ENCODE results near the gene ZNF470. TPM values are rescaled to one million over a fixed set of nuclear protein-coding genes. Genes with fewer than 3 reads are reported as not detected.

The ZNF470 gene
- total and polyA plus RNA-seq, 2 of the 13 experiments (the other 11 are each of a cell fraction or from before 2014, with no cell fraction given) = not detected

DNA sequence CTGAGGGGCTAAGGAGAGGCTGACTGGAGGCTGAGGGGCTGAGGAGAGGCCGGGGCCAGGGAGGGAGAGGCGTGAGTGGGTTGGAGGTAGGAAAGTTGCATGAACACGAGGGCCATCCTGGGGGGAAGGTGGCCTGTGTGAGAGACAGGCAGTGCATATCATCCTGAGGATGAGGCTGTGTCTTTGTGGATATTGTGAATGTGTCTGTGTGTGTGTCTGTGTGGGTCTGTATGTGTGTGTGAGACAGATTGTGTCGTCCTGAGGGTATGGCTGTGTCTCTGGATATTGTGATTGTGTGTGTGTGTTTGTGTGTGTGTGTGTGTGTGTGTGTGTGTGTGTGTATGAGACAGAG lies 28.3 kb downstream of the ZNF470 start (continued):
- TF ChIP-seq, protein P1, sequence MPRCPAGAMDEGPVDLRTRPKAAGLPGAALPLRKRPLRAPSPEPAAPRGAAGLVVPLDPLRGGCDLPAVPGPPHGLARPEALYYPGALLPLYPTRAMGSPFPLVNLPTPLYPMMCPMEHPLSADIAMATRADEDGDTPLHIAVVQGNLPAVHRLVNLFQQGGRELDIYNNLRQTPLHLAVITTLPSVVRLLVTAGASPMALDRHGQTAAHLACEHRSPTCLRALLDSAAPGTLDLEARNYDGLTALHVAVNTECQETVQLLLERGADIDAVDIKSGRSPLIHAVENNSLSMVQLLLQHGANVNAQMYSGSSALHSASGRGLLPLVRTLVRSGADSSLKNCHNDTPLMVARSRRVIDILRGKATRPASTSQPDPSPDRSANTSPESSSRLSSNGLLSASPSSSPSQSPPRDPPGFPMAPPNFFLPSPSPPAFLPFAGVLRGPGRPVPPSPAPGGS (CRISPR knock-in tag; IDR thresholded peaks at IDR 0.05) = 0 out of 2 replicates have a peak, but pooled peaks have one; percentile 19
- no peak for TF ChIP-seq NKX3-1 (CRISPR knock-in tag; IDR thresholded peaks at IDR 0.05)
- TF ChIP-seq, protein P2, sequence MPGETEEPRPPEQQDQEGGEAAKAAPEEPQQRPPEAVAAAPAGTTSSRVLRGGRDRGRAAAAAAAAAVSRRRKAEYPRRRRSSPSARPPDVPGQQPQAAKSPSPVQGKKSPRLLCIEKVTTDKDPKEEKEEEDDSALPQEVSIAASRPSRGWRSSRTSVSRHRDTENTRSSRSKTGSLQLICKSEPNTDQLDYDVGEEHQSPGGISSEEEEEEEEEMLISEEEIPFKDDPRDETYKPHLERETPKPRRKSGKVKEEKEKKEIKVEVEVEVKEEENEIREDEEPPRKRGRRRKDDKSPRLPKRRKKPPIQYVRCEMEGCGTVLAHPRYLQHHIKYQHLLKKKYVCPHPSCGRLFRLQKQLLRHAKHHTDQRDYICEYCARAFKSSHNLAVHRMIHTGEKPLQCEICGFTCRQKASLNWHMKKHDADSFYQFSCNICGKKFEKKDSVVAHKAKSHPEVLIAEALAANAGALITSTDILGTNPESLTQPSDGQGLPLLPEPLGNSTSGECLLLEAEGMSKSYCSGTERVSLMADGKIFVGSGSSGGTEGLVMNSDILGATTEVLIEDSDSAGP (CRISPR knock-in tag; IDR thresholded peaks at IDR 0.05; ENCODE audit: borderline replicate concordance) = peak; percentile 23; the same call in 1 of the 2 replicates
- TF ChIP-seq, protein P3, sequence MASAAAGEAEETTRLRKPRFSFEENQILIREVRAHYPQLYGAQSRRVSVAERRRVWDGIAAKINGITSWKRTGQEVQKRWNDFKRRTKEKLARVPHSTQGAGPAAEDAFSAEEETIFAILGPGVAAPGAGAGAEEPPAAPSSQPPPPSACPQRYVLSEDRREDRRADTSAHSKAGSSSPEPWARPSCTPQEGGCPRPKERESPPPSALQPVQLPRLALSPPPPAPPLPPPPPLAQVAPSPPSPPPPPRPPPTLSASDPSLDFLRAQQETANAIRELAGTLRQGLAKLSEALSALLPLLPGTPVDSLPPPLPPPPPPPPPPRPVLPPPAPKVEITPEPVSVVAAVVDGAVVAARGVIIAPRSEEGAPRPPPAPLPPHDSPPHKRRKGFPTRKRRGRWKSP (CRISPR knock-in tag; IDR thresholded peaks at IDR 0.05) = peak; percentile 44; the same call in 1 of the 2 replicates
- 0 out of 2 replicates have a peak, but pooled peaks have one; percentile 12 for TF ChIP-seq ATF7-NPFF (CRISPR knock-in tag; IDR thresholded peaks at IDR 0.05; ENCODE audit: low read depth)
- TF ChIP-seq ZNF180 (CRISPR knock-in tag; IDR thresholded peaks at IDR 0.05; ENCODE audit: borderline replicate concordance, low read depth) = no peak
- 0 out of 2 replicates have a peak, but pooled peaks have one; percentile 43 for TF ChIP-seq ZNF232 (CRISPR knock-in tag; IDR thresholded peaks at IDR 0.05; ENCODE audit: borderline replicate concordance)
- TF ChIP-seq, protein P4, sequence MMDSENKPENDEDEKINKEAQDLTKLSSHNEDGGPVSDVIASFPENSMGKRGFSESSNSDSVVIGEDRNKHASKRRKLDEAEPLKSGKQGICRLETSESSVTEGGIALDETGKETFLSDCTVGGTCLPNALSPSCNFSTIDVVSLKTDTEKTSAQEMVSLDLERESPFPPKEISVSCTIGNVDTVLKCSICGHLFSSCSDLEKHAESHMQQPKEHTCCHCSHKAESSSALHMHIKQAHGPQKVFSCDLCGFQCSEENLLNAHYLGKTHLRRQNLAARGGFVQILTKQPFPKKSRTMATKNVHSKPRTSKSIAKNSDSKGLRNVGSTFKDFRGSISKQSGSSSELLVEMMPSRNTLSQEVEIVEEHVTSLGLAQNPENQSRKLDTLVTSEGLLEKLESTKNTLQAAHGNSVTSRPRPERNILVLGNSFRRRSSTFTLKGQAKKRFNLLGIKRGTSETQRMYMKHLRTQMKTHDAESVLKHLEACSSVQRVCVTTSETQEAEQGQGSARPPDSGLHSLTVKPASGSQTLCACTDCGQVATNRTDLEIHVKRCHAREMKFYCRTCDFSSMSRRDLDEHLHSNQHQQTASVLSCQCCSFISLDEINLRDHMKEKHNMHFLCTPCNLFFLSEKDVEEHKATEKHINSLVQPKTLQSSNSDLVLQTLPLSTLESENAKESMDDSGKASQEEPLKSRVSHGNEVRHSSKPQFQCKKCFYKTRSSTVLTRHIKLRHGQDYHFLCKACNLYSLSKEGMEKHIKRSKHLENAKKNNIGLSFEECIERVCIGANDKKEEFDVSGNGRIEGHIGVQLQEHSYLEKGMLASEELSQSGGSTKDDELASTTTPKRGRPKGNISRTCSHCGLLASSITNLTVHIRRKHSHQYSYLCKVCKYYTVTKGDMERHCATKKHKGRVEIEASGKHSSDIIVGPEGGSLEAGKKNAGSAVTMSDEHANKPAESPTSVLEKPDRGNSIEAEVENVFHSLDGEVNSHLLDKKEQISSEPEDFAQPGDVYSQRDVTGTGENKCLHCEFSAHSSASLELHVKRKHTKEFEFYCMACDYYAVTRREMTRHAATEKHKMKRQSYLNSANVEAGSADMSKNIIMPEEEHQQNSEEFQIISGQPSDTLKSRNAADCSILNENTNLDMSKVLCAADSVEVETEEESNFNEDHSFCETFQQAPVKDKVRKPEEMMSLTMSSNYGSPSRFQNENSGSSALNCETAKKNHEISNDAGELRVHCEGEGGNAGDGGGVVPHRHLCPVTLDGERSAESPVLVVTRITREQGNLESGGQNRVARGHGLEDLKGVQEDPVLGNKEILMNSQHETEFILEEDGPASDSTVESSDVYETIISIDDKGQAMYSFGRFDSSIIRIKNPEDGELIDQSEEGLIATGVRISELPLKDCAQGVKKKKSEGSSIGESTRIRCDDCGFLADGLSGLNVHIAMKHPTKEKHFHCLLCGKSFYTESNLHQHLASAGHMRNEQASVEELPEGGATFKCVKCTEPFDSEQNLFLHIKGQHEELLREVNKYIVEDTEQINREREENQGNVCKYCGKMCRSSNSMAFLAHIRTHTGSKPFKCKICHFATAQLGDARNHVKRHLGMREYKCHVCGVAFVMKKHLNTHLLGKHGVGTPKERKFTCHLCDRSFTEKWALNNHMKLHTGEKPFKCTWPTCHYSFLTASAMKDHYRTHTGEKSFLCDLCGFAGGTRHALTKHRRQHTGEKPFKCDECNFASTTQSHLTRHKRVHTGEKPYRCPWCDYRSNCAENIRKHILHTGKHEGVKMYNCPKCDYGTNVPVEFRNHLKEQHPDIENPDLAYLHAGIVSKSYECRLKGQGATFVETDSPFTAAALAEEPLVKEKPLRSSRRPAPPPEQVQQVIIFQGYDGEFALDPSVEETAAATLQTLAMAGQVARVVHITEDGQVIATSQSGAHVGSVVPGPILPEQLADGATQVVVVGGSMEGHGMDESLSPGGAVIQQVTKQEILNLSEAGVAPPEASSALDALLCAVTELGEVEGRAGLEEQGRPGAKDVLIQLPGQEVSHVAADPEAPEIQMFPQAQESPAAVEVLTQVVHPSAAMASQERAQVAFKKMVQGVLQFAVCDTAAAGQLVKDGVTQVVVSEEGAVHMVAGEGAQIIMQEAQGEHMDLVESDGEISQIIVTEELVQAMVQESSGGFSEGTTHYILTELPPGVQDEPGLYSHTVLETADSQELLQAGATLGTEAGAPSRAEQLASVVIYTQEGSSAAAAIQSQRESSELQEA (CRISPR knock-in tag; IDR thresholded peaks at IDR 0.05; ENCODE audit: not compliant biosample characterization) = peak; percentile 29
- TF ChIP-seq, protein P5, sequence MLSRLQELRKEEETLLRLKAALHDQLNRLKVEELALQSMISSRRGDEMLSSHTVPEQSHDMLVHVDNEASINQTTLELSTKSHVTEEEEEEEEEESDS (CRISPR knock-in tag; IDR thresholded peaks at IDR 0.05; ENCODE audit: borderline replicate concordance) = no peak
- peak; percentile 32; the same call in 1 of the 2 replicates for TF ChIP-seq ZNF589 (CRISPR knock-in tag; conservative IDR thresholded peaks at IDR 0.05)
- TF ChIP-seq, protein P6, sequence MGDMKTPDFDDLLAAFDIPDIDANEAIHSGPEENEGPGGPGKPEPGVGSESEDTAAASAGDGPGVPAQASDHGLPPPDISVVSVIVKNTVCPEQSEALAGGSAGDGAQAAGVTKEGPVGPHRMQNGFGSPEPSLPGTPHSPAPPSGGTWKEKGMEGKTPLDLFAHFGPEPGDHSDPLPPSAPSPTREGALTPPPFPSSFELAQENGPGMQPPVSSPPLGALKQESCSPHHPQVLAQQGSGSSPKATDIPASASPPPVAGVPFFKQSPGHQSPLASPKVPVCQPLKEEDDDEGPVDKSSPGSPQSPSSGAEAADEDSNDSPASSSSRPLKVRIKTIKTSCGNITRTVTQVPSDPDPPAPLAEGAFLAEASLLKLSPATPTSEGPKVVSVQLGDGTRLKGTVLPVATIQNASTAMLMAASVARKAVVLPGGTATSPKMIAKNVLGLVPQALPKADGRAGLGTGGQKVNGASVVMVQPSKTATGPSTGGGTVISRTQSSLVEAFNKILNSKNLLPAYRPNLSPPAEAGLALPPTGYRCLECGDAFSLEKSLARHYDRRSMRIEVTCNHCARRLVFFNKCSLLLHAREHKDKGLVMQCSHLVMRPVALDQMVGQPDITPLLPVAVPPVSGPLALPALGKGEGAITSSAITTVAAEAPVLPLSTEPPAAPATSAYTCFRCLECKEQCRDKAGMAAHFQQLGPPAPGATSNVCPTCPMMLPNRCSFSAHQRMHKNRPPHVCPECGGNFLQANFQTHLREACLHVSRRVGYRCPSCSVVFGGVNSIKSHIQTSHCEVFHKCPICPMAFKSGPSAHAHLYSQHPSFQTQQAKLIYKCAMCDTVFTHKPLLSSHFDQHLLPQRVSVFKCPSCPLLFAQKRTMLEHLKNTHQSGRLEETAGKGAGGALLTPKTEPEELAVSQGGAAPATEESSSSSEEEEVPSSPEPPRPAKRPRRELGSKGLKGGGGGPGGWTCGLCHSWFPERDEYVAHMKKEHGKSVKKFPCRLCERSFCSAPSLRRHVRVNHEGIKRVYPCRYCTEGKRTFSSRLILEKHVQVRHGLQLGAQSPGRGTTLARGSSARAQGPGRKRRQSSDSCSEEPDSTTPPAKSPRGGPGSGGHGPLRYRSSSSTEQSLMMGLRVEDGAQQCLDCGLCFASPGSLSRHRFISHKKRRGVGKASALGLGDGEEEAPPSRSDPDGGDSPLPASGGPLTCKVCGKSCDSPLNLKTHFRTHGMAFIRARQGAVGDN (CRISPR knock-in tag; IDR thresholded peaks at IDR 0.05) = peak; percentile 54; the same call in 1 of the 2 replicates
